NCI-H2196 treated with DMSO at 0.1 percent for 48 hours (cell line): ENCODE data around the gene SAPCD2.
"Not testable (repeated sequence)": the region's sequence is repeated elsewhere in the genome, so short reads cannot be mapped to it uniquely, and the experiment has no call there.

ENCODE experiments used
- DNase-seq: peaks from one replicate; lab custom pipeline; 2025; ENCODE audit not compliant: unreplicated experiment; lab: John Stamatoyannopoulos, UW

SAPCD2 gene

DNA sequence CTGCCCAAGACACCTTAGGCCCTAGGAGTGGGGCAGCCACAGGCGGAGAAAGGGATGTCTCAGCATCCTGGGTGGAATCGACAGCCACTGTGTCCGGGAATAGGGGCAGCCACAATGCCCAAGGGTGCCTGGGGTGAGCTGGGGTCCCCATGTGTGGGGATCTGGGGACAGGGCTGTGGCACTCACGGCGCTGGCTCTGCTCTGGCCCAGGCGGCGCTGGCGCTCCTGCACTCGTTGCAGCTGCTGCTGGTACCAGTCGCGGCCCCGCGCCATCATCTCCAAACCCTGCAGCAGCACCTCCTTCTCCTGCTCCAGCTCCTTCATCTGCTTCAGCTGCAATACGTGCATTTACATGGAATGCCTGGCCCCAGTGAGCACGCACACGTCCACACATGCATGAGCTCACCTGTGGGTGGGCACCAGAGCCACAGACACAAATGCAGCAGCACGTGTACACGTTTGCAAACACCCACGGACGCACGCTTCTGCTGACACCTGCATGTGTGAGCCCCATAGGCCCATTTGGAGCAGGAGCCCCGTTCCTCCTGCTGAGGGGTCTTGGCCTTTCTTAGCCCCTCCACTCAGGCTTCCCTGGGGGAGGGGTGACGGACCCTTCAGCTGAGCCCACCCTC, 4.9 kb downstream of the SAPCD2 start:
- no peak for DNase-seq

DNA sequence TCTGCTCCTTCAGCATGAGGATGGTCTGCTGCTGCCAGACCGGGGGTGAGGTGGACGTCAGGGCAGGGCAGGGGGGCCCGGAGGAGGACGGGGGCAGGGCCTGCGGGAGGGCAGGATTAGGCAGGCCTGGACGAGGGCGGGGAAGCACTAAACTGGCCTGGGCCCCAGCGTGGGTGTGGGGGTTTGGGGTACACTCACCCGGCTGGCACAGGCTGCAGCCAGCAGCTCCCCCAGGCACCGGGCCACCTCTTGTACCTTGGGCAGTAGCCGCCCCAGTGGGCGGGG, 5.5 kb downstream of the SAPCD2 start:
- no peak for DNase-seq

DNA sequence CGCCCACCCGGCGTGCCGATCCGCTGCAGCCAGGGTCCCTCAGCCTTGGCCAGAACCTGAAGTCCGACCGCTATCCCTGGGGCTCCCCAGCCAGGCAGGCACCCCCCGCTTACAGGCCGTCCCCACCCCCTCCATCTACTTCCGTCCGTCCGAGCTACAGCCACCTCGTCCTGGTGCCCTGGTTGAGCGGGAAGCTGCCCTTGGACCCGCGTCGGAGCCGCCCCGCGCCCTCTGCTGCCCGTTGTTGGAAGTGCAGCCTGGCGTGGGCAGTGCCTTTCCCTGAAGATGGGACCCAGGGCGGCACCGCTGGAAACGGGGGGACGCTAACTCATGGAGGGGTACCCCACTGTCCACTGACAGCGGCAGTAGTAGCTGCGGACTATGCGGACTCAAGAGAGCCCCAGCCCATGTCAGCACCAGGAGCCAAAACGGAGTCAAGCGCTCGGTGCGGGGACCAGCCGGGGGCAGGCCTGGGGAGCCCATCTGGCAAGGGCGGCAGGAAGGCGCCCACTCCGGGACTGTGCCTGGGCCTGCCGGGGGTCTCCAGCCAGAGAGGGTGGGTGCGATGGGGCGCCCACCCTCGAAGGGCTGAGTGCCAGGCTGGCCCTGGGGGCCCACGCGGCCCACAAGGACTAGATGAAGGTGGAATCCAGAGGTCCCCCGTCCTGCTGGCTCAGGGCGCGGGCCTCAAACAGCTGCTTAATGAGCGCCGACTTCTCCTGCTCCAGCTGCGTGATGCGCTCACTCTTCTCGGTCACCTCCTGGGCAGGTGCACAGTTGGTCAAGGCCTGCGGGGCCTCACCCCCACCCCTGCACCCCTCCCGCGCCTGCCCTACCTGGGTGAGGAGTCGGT, 6.1 kb downstream of the SAPCD2 start:
- peak; percentile 40 for DNase-seq

DNA sequence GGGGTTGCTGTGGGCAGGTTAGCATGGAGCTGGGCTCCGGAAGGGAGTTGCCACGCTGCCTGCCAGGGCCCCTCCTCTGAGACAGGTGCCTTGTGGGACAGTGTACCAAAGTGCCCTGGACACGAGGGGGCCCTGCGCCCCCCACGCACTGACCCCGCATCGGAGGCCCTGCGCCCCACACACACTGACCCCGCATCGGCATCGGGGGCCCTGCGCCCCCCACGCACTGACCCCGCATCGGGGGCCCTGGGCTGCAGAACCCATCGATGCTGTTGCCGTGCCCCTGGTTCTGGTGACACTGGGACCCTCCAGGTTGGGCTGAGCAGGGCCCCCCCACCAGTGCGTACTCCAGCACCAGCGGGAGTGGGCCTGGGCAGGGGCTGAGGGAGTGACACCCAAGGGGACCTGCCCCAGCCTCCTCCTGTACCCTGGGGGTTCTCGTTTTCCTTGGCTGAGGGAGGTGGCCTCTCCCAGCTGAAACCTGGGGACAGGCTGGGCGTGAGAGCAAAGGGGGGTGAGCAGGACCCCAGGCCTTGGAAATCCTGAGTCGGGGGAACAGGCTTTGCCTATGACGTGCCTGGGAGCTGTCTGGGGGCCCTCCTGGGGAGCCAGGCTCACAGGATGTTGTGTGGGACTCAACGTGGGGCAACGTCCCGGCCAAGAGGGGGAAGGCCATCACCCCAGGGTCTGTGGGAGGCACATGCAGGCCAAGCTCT, 6.9 kb downstream of the SAPCD2 start:
- no peak for DNase-seq

DNA sequence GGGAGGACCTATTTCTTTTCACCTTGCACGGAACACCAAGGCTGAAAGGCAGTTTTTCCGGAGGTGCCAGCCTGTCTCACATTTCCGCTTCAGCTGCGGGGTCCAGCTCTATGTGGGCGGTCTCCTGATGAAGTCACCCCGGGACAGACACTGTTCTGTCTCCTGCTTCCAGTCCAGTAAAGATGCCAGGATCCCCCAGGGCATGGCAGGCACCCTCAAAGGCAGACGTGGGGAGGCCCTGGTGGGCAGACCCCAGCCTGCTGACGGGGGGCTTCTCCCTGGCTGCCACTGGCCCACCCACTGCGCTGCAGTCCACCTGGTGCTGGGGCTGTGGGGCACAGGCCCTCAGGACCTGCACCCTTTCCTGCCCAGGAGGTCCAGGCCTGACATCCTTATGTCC, 7.6 kb downstream of the SAPCD2 start:
- not testable (repeated sequence) for DNase-seq

DNA sequence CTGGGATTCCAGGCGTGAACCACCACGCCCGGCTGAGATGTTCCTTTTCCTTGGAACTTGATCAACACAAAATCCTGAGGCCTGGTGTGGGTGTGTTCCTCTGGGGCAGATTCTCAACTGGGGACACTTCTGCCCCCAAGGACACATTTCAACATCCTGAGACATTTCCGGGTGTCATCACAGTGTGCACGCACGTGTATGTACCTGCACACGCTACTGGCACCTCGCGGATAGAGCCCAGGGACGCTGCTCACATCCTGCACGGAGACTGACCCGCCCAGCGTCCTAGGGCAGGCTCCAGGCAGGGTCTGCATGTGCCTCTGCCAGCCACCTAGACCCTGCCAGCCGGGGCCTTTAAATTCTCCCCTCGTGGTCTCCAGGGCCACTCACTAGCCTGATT, 8.0 kb downstream of the SAPCD2 start:
- DNase-seq: no peak

DNA sequence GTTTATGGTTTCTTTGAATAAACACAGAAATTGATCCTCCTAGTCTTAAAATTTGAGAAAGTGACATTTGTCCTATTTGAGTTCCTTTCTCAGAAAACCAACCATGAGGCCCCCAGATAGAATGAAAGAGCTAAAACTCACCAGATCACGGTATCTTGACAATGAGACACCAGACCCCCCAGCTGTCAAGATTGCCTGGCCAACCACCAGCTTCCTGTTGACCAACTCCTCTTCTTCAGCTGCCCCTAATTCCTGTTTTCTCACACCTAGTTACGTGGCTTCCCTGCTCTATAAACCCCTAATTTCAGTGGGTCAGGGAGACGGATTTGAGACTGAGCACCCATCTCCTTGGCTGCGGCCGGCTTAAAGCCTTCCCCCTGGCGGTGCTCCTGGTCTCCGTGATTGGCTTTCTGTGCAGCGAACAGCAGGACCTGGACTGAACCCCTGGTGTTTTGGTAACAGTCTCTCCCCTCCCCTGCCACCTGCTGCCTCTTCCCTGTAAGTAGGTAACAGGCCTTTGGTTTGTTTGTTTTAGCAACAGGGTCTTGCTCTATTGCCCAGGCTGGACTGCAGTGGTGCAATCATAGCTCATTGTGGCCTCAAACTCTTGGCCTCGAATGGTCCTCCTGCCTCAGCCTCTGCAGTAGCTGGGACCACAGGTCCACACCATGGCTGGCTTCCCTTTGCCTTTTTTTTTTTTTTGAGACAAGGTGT, 11.7 kb downstream of the SAPCD2 start:
- DNase-seq: no peak

DNA sequence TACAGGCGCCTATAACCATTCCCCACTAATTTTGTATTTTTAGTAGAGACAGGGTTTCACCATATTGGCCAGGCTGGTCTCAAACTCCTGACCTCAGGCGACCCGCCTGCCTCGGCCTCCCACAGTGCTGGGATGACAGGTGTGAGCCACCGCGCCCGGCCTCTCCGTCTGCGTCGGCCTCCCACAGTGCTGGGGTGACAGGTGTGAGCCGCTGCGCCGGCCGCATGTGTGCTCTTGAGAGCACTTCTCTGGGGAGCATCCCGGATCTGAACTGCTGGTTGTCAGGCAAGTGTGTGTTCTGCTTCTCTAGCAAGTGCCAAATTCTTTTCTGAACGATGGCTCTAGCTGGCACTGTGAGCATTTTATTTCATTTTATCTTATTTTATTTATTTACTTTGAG, 12.8 kb downstream of the SAPCD2 start:
- DNase-seq: peak; percentile 71

DNA sequence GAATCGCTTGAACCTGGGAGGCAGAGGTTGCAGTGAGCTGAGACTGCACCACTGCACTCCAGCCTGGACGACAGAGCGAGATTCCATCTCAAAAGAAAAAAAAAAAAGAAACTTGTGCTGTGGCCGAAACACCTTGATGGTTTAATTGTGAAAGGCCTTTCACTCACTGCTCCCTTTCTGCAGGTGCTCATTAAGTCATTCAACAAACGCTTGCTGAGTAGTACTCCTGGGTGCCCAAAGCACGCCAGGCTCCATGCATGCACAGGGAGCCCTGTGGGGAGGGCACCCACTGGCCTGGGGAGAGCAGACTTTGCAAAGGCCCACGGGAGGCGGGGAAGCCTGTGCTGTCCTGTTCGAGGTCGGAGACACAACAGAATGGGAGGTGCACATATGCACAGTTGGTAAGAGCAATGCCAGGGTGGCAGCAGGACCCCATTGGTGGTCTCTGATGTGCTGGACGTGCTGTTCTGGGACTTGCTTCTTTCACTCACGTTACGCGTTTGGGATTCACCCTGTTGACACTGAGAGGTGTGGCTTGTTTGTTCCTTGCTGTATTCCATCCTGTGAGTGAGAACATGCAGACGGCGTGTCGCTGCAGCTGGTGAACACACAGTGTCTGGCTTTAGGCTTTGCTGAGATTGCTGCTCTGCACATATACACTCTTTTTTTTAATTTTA, 13.5 kb downstream of the SAPCD2 start:
- DNase-seq: no peak

DNA sequence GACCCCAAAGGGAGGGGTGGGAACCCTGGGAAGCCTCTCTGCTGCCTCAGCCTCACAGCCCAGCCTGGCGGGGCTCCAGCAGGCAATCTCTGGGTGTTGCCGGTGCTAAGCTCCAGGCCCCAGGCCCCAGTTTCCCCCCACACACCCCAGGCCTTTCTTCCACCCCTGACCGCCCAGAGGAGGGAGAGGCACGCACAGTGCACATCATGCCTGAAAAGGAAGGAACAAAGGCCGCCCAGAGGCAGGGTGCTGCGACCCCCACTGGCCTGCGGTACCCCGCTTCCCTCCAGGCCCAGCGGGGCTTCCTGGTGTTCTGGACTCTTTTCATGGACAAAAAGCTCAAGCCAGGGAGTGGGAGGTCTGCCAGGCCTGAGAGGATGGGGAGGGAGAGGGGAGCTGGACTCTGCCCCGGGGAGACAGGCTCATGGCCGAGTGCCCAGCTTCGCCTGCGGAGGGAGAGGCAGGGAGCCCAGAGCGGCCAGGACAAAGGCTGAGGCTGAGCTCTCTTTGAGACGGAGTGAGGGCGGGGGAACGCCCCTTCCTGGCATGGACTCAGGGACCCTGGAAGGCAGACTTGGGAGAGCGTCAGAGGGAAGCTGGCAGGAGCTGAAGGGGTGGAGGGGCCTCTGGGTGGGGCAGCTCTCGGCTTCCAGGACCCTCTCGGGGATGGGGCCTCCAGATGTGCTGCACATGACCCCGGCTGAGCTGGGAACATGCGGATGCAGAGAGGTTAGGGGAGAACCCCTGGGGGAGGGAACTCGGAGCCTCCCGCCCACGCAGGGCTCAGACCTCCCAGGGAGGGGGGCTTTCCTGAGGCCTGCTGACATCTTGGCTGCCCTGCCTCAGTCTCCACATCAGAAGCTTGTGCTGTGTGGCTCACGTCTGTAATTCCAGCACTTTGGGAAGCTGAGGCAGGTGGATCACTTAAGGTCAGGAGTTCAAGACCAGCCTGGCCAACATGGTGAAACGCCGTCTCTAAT, 14.7 kb downstream of the SAPCD2 start:
- DNase-seq: peak; percentile 82

DNA sequence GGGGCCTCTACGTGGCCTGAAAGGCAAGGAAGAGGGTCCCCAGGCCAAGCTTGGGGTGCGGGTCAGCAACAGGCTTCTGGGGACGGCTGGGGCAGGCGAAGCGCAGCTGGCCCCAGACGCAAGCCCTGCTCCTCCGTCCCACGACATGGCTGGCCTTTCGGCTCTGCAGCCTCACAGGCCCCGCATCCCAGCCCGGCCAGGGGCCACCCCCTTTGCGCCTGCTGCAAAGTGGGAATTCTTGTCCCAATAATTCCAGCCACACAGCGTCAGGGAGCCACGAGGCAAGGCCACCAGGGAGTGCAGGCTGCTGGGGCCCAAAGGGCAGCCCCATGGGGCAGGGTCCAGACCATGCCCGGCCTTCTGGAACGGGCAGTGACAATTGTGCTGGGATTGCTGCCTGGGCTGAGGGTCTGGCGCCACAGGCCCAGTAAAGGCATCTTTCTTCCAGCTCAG, 15.4 kb downstream of the SAPCD2 start:
- no peak for DNase-seq

DNA sequence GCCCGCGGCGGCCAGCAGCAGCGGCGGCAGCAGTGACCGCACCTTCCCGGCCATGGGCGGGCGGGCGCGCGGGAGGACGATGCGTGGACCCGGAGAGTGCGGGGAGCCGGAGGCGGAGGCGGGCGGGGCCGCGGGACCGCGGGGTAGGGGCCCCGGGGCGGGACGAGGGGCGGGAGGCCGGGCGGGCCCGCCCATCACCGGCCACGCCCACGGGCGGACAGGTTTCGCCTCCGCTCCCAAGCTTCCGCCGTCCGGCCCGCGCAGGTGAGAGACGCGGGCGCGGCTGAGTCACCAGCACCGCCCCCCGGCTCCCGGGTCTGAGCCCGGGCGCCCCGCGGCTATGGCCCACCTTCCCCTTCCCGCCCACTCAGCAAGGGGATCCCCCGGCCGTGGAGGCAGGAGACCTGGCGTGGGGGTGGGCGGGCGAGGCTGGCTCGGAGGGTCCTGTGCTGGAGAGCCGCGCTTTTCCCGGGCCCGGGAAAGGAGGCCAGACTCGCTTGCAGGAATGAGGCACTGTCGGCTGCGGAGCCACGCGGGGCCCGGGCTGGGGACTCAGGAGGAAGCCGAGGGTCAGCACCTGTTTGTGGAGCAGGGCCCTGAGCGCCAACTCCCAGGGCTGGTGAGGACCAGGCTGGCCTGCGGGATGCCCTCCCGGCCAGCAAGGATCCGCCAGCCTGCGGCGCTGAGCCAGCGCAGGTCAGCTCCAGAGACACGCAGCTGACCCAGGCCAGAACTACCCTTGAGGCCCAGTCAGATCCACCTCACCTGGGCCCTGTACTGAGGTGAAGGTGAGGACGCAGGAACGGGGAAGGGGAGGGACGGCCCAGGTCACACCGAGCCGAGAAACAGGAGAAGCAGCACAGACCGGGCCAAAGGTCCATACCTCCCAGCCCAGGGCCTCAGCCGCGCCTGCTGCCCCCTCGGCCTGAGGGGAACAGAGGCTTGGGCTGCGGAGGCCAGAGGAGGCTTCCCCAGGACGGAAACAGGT, 16.1 kb downstream of the SAPCD2 start, which contains the start of gene ENTPD2:
Gene ENTPD2 (minus strand): TSS at position 118 of the 988 bp plus-strand sequence. CDS start 64 bp downstream, at position 54.
- peak; percentile 55 for DNase-seq

DNA sequence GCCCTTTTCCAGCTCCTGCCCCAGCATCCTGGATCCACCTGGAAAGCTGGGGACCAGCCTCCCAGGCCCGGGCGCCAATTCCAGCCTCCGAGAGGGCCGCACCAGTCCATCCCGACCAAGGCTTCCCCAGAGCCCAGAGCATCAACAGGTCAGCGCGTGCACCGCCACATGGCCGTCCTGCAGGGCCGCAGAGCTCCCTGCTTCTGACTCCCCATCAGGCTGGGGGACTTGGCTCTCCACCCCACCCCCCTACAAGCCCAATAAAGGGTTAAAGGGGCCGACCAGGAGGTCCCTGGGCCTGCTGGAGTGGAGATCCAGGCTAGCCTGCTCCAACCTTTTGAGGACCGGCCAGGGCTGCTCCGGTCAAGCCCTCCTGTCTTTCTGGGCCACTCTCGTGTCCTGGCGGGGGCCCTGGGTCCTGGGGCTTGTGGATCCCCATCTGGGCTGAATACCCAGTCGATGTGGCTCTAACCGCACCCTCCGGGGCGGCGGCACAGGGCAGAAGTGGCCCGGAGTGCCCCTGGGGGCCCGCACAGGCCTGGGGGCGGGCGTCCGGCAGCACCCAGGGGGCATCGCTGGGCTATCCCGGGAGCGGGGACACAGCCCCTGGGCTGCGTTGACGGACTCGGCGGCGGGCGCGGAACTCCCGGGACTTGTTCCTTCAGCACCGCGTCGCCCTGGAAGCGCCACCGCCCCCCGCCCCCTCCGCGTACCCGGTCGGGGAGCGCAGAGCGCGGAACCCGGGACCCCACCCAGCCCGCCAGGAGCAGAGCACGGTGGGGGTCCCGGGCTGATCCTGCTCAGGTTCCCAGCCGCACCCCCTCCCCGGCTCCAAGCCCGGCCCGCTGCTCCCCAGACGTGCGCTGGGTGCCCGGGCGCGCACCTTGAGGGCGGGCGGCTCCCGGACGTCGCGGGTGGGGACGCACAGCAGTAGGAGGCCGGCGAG, 17.1 kb downstream of the SAPCD2 start:
- no peak for DNase-seq

DNA sequence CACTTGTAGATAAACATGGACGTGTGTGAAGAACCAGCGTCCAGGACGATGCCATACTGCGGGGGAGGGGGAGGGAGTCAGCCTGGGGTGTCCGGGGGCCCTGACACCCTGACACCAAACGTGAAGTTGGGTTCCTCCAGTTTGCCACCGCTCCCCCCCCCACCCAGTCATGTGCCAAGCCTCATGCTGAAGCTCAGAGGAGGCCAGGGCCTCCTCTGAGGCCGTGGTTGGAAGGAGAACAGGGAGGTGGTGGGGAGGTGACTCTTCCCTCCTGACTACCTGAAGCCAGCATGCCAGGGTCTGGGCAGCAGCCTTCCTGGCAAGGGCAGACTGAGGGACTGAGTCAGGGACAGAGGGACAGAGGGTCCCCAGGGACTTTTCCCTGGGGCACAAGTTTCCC, 18.1 kb downstream of the SAPCD2 start:
- DNase-seq: no peak

DNA sequence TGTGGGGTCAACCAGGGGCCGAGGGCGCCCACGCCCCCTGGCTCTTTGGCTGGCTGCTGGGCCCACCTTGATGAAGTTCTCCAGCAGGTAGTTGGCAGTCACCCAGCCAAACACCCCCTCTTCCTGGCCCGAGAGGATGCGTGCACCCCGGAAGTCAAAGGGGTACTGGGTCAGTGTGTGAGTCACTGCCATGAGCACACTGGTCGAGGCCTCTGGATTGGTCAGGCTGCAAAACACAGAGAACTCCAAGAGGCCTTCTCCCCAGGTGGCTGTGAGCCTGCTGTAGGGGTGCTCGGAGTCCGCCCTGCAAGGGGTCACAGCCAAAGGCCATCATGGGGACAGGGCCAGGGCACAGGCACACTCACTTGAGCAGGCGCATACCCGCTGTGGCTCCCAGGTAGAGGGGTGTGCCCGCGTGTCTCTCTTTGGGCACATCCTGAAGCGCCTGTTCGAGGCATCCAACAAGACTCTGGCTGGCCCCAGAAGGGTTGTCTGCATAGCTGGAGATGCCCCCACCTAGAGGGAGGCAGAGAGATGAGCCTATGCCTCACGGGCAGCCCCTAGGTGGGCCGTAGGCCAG, 19.1 kb downstream of the SAPCD2 start:
- DNase-seq: no peak

DNA sequence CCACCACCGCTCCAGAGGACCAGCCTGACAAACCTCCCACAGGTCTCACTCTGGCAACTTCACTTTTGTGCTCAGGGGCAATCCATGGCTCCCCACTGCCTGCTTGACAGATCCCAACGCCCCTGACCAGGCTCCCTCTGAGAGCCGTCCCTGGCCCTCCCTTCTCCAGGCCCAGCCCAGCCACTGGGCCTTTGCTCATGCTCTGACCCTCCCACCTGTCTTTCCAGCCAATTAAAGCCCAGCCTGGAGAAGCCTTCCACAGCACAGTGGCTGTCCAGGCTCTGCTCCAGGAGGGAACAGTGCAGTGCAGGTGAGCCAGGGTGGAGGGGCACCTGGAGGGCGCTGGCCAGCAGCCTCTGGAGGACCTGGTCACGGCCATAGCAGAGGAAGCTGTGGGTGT, 19.8 kb downstream of the SAPCD2 start:
- peak; percentile 27 for DNase-seq
